DOHH2 (cell line): ENCODE data around the gene METTL5.

Experiments used
- H3F3A ChIP-seq: fragments of 200-600 bp; sonication (generic), shearing (Covaris generic); 2 replicates; pipeline ENCODE4 v1.6.0; 2016; ENCODE audit warnings: antibody characterized with exemption, mild to moderate bottlenecking; ENCODE audit not compliant: control insufficient read depth, insufficient read depth
- H3K27ac ChIP-seq: fragments of 200-600 bp; sonication (generic); 2 replicates; pipeline ENCODE4 v1.5.1; 2014; ENCODE audit warnings: low read depth, mild to moderate bottlenecking, low read length, moderate library complexity
- H3K27me3 ChIP-seq: fragments of 200-600 bp; sonication (generic); 2 replicates; pipeline ENCODE4 v1.6.1; 2014; ENCODE audit warnings: mild to moderate bottlenecking, low read length, mixed read lengths; ENCODE audit not compliant: control insufficient read depth
- H3K36me3 ChIP-seq: fragments of 200-600 bp; sonication (generic); 2 replicates; pipeline ENCODE4 v1.6.1; 2014; ENCODE audit warnings: mild to moderate bottlenecking, low read length, moderate library complexity, mixed read lengths; ENCODE audit not compliant: control insufficient read depth
- H3K4me1 ChIP-seq: fragments of 200-600 bp; sonication (generic); 2 replicates; pipeline ENCODE4 v1.6.1; 2014; ENCODE audit warnings: mild to moderate bottlenecking, low read length, mixed read lengths; ENCODE audit not compliant: control insufficient read depth
- H3K4me2 ChIP-seq: fragments of 200-600 bp; sonication (generic); 2 replicates; pipeline ENCODE4 v1.6.0; 2014; ENCODE audit warnings: mild to moderate bottlenecking, low read length, moderate library complexity
- H3K4me3 ChIP-seq: fragments of 200-600 bp; sonication (generic); 2 replicates; pipeline ENCODE4 v1.5.1; 2014; ENCODE audit warnings: mild to moderate bottlenecking, low read length, mixed read lengths
- H3K79me2 ChIP-seq: fragments of 200-600 bp; sonication (generic); 2 replicates; pipeline ENCODE4 v1.6.1; 2014; ENCODE audit warnings: mild to moderate bottlenecking, low read length, mixed read lengths; ENCODE audit not compliant: control insufficient read depth
- H3K9me2 ChIP-seq: fragments of 200-600 bp; sonication (generic); replicated peaks from 2 replicates; pipeline ENCODE4 v1.6.1; 2014; ENCODE audit warnings: mild to moderate bottlenecking, low read length, mixed read lengths; ENCODE audit not compliant: control insufficient read depth
- H3K9me3 ChIP-seq: fragments of 200-600 bp; sonication (generic); 2 replicates; pipeline ENCODE4 v1.6.1; 2014; ENCODE audit warnings: antibody characterized with exemption, low read length, mixed read lengths; ENCODE audit not compliant: control insufficient read depth, insufficient read depth
- H4K20me1 ChIP-seq: fragments of 200-600 bp; sonication (generic); 2 replicates; pipeline ENCODE4 v1.6.0; 2014; ENCODE audit warnings: low read depth, mild to moderate bottlenecking, antibody characterized with exemption, low read length, moderate library complexity; ENCODE audit not compliant: control insufficient read depth, insufficient read depth
- EZH2phosphoT487 ChIP-seq: fragments of 200-600 bp; sonication (generic); IDR thresholded peaks from 2 replicates; pipeline ENCODE4 v1.6.1; 2017; ENCODE audit warnings: borderline replicate concordance, mild to moderate bottlenecking, antibody characterized with exemption, low read length, moderate library complexity, mixed read lengths
- TF ChIP-seq, protein P1 (sequence below): fragments of 200-600 bp; sonication (generic); IDR thresholded peaks from one replicate; pipeline ENCODE4 v1.5.1; 2014; ENCODE audit warnings: antibody characterized with exemption, mild to moderate bottlenecking, low read depth, low read length; ENCODE audit not compliant: poor library complexity, severe bottlenecking

Gene METTL5

DNA sequence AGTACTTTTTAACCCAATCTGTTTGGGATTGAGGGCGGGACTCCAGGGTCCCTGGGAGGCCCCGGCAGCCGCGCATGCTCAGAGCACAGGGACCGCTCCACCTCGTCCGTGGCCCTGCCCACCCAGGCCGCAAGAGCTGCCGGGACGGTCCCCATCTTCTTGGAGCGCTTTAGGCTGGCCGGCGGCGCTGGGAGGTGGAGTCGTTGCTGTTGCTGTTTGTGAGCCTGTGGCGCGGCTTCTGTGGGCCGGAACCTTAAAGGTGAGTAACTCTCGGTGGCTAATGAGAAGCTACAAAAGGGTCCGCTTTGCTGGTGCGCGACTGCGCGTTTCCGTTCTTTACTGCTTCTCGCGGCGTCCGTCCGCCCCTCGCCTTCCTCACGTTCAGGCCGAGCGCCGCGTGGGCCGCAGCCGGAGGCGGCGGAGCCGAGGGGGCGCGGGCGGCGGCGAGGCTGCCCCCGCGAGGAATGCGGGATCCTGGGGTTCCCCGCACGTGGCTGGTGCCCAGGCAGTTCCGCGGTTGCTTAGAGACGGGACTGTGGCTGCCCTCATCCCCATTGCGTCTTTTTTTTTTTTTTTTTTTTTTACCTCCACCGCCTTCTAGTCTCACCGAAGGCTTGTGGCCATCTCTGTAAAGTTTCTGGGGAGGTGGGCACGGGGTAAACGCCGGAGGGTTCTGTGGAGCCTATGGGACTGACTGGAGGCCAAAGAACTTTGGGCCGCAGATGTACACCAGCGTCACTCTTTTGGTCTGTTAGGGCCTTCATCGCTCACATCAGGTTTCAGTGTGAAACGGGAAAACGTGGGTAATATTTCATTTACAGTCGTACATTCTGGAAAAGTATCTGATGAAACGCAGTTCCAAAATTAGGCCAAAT is 25.8 kb downstream of the METTL5 start, which contains the start of gene SSB:
Gene SSB, plus strand, starts transcription at position 154 of the 875 bp plus-strand sequence. CDS start 2,090 bp downstream, outside the sequence.
- no peak for TF ChIP-seq EZH2phosphoT487
- TF ChIP-seq, protein P1, sequence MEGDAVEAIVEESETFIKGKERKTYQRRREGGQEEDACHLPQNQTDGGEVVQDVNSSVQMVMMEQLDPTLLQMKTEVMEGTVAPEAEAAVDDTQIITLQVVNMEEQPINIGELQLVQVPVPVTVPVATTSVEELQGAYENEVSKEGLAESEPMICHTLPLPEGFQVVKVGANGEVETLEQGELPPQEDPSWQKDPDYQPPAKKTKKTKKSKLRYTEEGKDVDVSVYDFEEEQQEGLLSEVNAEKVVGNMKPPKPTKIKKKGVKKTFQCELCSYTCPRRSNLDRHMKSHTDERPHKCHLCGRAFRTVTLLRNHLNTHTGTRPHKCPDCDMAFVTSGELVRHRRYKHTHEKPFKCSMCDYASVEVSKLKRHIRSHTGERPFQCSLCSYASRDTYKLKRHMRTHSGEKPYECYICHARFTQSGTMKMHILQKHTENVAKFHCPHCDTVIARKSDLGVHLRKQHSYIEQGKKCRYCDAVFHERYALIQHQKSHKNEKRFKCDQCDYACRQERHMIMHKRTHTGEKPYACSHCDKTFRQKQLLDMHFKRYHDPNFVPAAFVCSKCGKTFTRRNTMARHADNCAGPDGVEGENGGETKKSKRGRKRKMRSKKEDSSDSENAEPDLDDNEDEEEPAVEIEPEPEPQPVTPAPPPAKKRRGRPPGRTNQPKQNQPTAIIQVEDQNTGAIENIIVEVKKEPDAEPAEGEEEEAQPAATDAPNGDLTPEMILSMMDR = no peak
- peak within 1 kb of the TSS; percentile 92 for H3K4me2 ChIP-seq
- H3F3A ChIP-seq = peaks cover 7% of the 10 kb centered on the region
- H3K4me3 ChIP-seq = peak within 1 kb of the TSS; percentile 83
- peak within 1 kb of the TSS; percentile 90 for H3K27ac ChIP-seq
- no peaks in the 10 kb centered on the region for H4K20me1 ChIP-seq
- peaks cover 52% of the 10 kb centered on the region for H3K79me2 ChIP-seq
- H3K4me1 ChIP-seq = peaks cover 32% of the 10 kb centered on the region
- no peaks in the 10 kb centered on the region for H3K9me3 ChIP-seq
- peaks cover 46% of the 10 kb centered on the region for H3K36me3 ChIP-seq
- H3K9me2 ChIP-seq = no peaks in the 10 kb centered on the region
- H3K27me3 ChIP-seq = no peaks in the 10 kb centered on the region

DNA sequence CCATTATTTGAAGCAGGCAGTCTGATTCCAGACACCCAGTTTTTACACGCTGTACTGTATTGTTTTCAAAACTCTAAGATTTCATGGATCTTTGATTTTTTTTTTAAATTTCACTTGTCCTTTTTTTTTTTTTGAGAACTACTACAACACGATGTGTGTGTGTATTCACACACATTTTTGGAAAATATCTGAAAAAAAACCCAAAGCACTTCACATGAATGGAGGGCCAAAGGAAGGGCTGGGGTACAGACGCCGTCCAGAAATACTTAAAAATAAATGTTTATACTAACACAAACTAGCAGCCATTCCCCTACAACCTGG is 26.3 kb downstream of the METTL5 start:
- no peak for TF ChIP-seq EZH2phosphoT487
- TF ChIP-seq, protein P1 = no peak

DNA sequence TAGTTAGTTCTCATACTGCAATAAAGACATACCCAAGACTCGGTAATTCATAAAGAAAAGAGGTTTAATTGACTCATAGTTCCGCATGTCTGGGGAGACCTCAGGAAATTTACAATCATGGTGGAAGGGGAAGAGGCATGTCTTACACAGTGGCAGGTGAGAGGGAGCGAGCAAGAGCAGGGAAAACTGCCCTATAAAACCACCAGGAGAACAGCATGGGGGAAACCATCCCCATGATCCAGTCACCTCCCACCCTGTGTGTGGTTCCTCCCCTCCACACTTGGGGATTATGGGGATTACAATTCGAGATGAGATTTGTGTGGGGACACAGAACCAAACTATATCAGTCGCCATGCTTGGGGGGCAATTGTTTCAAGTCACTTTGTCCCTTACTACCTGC is 27.1 kb downstream of the METTL5 start:
- no peak for TF ChIP-seq EZH2phosphoT487
- TF ChIP-seq, protein P1 = no peak
- no peaks in the 10 kb centered on the region for H3K27me3 ChIP-seq
- H3F3A ChIP-seq = peaks cover 7% of the 10 kb centered on the region
- peaks cover 33% of the 10 kb centered on the region for H3K36me3 ChIP-seq
- H3K4me1 ChIP-seq = peaks cover 28% of the 10 kb centered on the region
- H3K79me2 ChIP-seq = peaks cover 38% of the 10 kb centered on the region
- H3K9me3 ChIP-seq = no peaks in the 10 kb centered on the region
- H4K20me1 ChIP-seq = no peaks in the 10 kb centered on the region
- no peak overlapping the region for H3K4me2 ChIP-seq
- no peaks in the 10 kb centered on the region for H3K9me2 ChIP-seq
- H3K27ac ChIP-seq = no peak overlapping the region
- H3K4me3 ChIP-seq = no peak overlapping the region

More for the DNA sequence above, 26.3 kb downstream of the METTL5 start:
- no peaks in the 10 kb centered on the region for H3K9me2 ChIP-seq
- H3K9me3 ChIP-seq = no peaks in the 10 kb centered on the region
- H4K20me1 ChIP-seq = no peaks in the 10 kb centered on the region
- H3K4me2 ChIP-seq = peak overlapping the region; percentile 92
- H3K79me2 ChIP-seq = peaks cover 46% of the 10 kb centered on the region
- H3F3A ChIP-seq = peaks cover 7% of the 10 kb centered on the region
- H3K27me3 ChIP-seq = no peaks in the 10 kb centered on the region
- peak overlapping the region; percentile 90 for H3K27ac ChIP-seq
- H3K36me3 ChIP-seq = peaks cover 40% of the 10 kb centered on the region
- H3K4me1 ChIP-seq = peaks cover 28% of the 10 kb centered on the region
- peak overlapping the region; percentile 83 for H3K4me3 ChIP-seq
